Upper lobe of right lung (tissue), 1 donor: ENCODE results near the gene ZNF473. TPM values are rescaled to one million over a fixed set of nuclear protein-coding genes. Genes with fewer than 3 reads are reported as not detected.

Source experiments
- ATAC-seq: fragments of 200-7000 bp; cut with Tn5 transposase; one replicate; pipeline ENCODE4 v1.9.1; 2020; ENCODE audit warnings: mild to moderate bottlenecking, moderate library complexity
- DNase-seq: peaks from one replicate; pipeline ENCODE4 v3.0.0-alpha.2; 2020
- H3K27ac ChIP-seq: fragments of 200-600 bp; one replicate; pipeline ENCODE4 v1.8.0; 2022
- H3K27me3 ChIP-seq: fragments of 200-600 bp; one replicate; pipeline ENCODE4 v1.8.0; 2022; ENCODE audit warnings: mild to moderate bottlenecking
- H3K36me3 ChIP-seq: fragments of 200-600 bp; one replicate; pipeline ENCODE4 v1.8.0; 2022
- H3K4me1 ChIP-seq: fragments of 200-600 bp; one replicate; pipeline ENCODE4 v1.8.0; 2022
- H3K4me3 ChIP-seq: fragments of 200-600 bp; one replicate; pipeline ENCODE4 v1.8.0; 2022; ENCODE audit warnings: mild to moderate bottlenecking
- H3K9me3 ChIP-seq: fragments of 200-600 bp; one replicate; pipeline ENCODE4 v1.8.0; 2022
- CTCF ChIP-seq: fragments of 200-600 bp; IDR thresholded peaks from one replicate; pipeline ENCODE4 v1.8.0; 2022; ENCODE audit warnings: antibody characterized with exemption
- intact Hi-C: fragments of 100-400 bp; cut with DNase I; formaldehyde crosslinking; loops from one replicate; pipeline ENCODE4 v1.11.0; 2022
- total RNA-seq: library from RNA; stranded (reverse); fragmentation: NEBNext Ultra II Directional; extraction: Animal tissue kit (Norgen Biotek cat#: 25700); gene quantifications from one replicate; pipeline ENCODE4 v1.2.1, GENCODE V29; 2021
- donor health status: DM: no; HTN: yes; CAD: no; lungs with severe emphysema.

Gene ZNF473
- total RNA-seq, 1 donor from 2014 or later = 8.4 TPM

- intact Hi-C loops = loop anchor here (5.0 kb wide), 1 partner anchor 45 kb away; no protein-coding TSS in a partner anchor
- H3K27ac ChIP-seq = no peak overlapping the region
- no peak for TF ChIP-seq CTCF
- no peaks in the 10 kb centered on the region for H3K9me3 ChIP-seq
- peaks cover 69% of the 10 kb centered on the region for H3K36me3 ChIP-seq
- no peak for DNase-seq
- no peak for ATAC-seq
- H3K27me3 ChIP-seq = no peaks in the 10 kb centered on the region
- H3K4me1 ChIP-seq = no peaks in the 10 kb centered on the region
- H3K4me3 ChIP-seq = no peak overlapping the region
These were observed 43.9 kb upstream of the ZNF473 start for GRCh38 chr19:49981603-49982593.

GRCh38 chr19:49983645-49984229, 42.1 kb upstream of the ZNF473 start:
- H3K4me3 ChIP-seq = no peak overlapping the region
- DNase-seq (no peak), ATAC-seq (peak; percentile 70)
- no peak overlapping the region for H3K27ac ChIP-seq
- no peaks in the 10 kb centered on the region for H3K27me3 ChIP-seq
- TF ChIP-seq CTCF = peak; percentile 86
- peaks cover 64% of the 10 kb centered on the region for H3K36me3 ChIP-seq
- H3K9me3 ChIP-seq = no peaks in the 10 kb centered on the region
- intact Hi-C loops = loop anchor here (5.0 kb wide), 1 partner anchor 46 kb away; no protein-coding TSS in a partner anchor
- no peaks in the 10 kb centered on the region for H3K4me1 ChIP-seq

- intact Hi-C loops = loop anchor here (5.0 kb wide), 1 partner anchor 47 kb away; no protein-coding TSS in a partner anchor
- ATAC-seq (no peak), DNase-seq (no peak)
- H3K36me3 ChIP-seq = peaks cover 64% of the 10 kb centered on the region
- no peaks in the 10 kb centered on the region for H3K27me3 ChIP-seq
- TF ChIP-seq CTCF = no peak
- H3K9me3 ChIP-seq = no peaks in the 10 kb centered on the region
- no peak overlapping the region for H3K27ac ChIP-seq
- H3K4me1 ChIP-seq = no peaks in the 10 kb centered on the region
- no peak overlapping the region for H3K4me3 ChIP-seq
These were observed 41.3 kb upstream of the ZNF473 start for GRCh38 chr19:49984491-49984890.

GRCh38 chr19:49985871-49986270, 39.9 kb upstream of the ZNF473 start:
- H3K27me3 ChIP-seq = no peaks in the 10 kb centered on the region
- ATAC-seq (no peak), DNase-seq (no peak)
- H3K4me1 ChIP-seq = no peaks in the 10 kb centered on the region
- intact Hi-C loops = no loop called here
- H3K36me3 ChIP-seq = peaks cover 68% of the 10 kb centered on the region
- H3K27ac ChIP-seq = no peak overlapping the region
- no peak overlapping the region for H3K4me3 ChIP-seq
- no peaks in the 10 kb centered on the region for H3K9me3 ChIP-seq
- TF ChIP-seq CTCF = no peak

GRCh38 chr19:49986354-49986753, 39.5 kb upstream of the ZNF473 start:
- no peak overlapping the region for H3K27ac ChIP-seq
- intact Hi-C loops = no loop called here
- ATAC-seq (no peak), DNase-seq (no peak)
- H3K9me3 ChIP-seq = no peaks in the 10 kb centered on the region
- H3K4me3 ChIP-seq = no peak overlapping the region
- no peaks in the 10 kb centered on the region for H3K27me3 ChIP-seq
- no peaks in the 10 kb centered on the region for H3K4me1 ChIP-seq
- TF ChIP-seq CTCF = no peak
- peaks cover 68% of the 10 kb centered on the region for H3K36me3 ChIP-seq
